K562 (cell line): ENCODE measurements around the gene ZMYM2.

Experiments used
- EP300 ChIP-seq: IDR thresholded peaks from 2 replicates; pipeline ENCODE4 v1.6.1; 2012; ENCODE audit warnings: low read length, improper control_type of control experiment
- ESRRB ChIP-seq: fragments of 250-450 bp; sonication (Bioruptor Pico); IDR thresholded peaks from 2 replicates; pipeline ENCODE4 v1.5.0; 2020; ENCODE audit warnings: mild to moderate bottlenecking, moderate library complexity, borderline replicate concordance
- RFX5 ChIP-seq: IDR thresholded peaks from 2 replicates; pipeline ENCODE4 v1.6.1; 2011; ENCODE audit warnings: low read depth, mild to moderate bottlenecking, improper control_type of control experiment, low read length

GRCh38 chr13:19961924-19962323 is 3.4 kb downstream of the ZMYM2 start:
- TF ChIP-seq ESRRB (CRISPR knock-in tag) (no peak), RFX5 (no peak), EP300 (no peak)
